ENCODE measurements around the gene IL7R. TPM values are rescaled to one million over a fixed set of nuclear protein-coding genes. Genes with fewer than 3 reads are reported as not detected.
A peak's percentile ranks its signal among the peaks of the same experiment; 100 is the strongest.

The IL7R gene
- total and polyA plus RNA-seq, 2 of the 4 experiments (the other 2 are of a cell fraction) = 40.7 to 71.7 TPM

DNA sequence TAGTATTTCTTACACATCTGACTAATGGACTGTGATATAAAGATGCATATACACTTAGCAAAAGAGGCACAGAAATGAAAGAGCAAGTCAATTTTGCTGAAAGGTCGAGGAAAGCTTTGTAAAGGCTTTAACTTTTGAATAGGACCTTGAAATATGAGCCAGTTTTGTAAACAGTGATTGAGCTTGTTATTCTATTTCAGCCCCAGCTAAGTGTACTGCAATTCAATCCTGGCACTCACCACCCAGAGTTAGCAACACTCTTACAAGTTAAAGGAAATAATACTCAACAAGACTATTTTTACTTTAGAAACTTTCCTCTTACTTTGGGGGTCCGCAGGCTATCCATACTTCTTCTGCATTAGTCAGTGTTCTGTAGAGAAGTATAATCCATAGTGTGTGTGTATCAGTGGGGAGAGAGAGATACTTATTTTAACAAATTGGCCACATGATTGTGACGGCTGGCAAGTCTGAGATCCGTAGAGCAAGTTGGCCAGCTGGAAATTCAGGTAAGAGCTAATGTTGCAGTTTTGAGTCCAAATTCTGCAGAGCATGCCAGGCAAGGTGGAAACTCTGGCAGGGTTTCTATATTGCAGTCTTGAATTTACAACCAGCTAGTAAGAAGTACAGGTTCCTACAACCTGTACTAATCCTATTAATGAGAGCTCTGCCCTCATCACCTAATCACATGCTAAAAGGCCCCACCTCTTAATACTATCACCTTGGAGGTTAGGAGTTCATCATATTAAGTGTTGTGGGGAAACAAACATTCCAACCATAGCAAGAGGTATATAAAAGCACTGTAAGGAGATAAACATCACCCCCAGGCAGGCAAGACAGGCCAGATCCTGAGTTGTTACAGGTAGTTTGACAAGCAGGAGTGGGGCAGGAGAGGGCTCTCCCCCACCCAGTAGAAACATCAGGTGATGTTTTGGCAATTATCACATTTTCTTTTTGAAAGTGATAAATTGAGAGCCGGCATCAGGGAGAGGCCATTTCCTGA is 33.6 kb downstream of the IL7R start:
- H2BK5ac ChIP-seq (ENCODE audit: low read depth, low read length, poor library complexity, severe bottlenecking) = peak overlapping the region; percentile 56
- in situ Hi-C loops (cut with MboI; ENCODE audit: low sequenced_read_pairs) (no loop called here), intact Hi-C loops (cut with micrococcal nuclease) (no loop called here), dilution Hi-C loops (cut with HindIII; ENCODE audit: low sequenced_read_pairs, unreplicated experiment) (no loop called here)
- no peaks in the 10 kb centered on the region for H3K27me3 ChIP-seq (ENCODE audit: control insufficient read depth, insufficient read depth, low read length)
- no peaks in the 10 kb centered on the region for H3K79me1 ChIP-seq (ENCODE audit: low read depth in 1 of 2, low read length in 2 of 2)
- ChIA-PET CTCF (interaction anchor here (0.5 kb wide), 1 partner anchor 229 kb away, joined by 3 read pairs; no protein-coding TSS in a partner anchor), POLR2A (ENCODE audit: unreplicated experiment) (no interaction called here)
- H3K4me2 ChIP-seq (ENCODE audit: low read depth, low read length) = peak overlapping the region; percentile 78
- ATAC-seq (ENCODE audit: low read depth) (peak; percentile 97), DNase-seq (peak; percentile 64)
- no peaks in the 10 kb centered on the region for H3K9me1 ChIP-seq (ENCODE audit: insufficient read depth, low read length)
- H4K20me1 ChIP-seq (ENCODE audit: insufficient read depth, low read length) = no peaks in the 10 kb centered on the region
- H3K4me3 ChIP-seq (ENCODE audit: insufficient read depth, low read depth, low read length) = no peak overlapping the region
- H3K4ac ChIP-seq (ENCODE audit: low read depth, low read length) = peak overlapping the region; percentile 38; the same call in 1 of the 2 replicates
- H4K91ac ChIP-seq (ENCODE audit: insufficient read depth, low read depth, low read length) = no peak overlapping the region; the same call in 1 of the 2 replicates
- H3K27ac ChIP-seq (ENCODE audit: insufficient read depth, low read length) = peak overlapping the region; percentile 40; the same call in 1 of the 2 replicates
- peak overlapping the region; percentile 17; the same call in 1 of the 2 replicates for H2BK20ac ChIP-seq (ENCODE audit: low read depth, low read length)
- no peaks in the 10 kb centered on the region for H3K36me3 ChIP-seq (ENCODE audit: control insufficient read depth, insufficient read depth, low read length)
- BruUV-seq (replicated peaks) = no TSS peak
- H2AK5ac ChIP-seq (ENCODE audit: low read depth, low read length) = peak overlapping the region; percentile 15; the same call in 1 of the 2 replicates
- H4K8ac ChIP-seq (ENCODE audit: low read depth in 2 of 2, low read length in 2 of 2) = peak overlapping the region; percentile 8 to 31; a peak in 3 of 4 replicates
- WGBS, 2 experiments (ENCODE audit: extremely low coverage in 2 of 2, insufficient read length in 1 of 2) = 88% methylated on average over 3 of the region's 5 CpGs; no CpG with 5 or more reads in 1 of the 2 experiments
- peak overlapping the region; percentile 46; the same call in 1 of the 3 replicates for H2BK15ac ChIP-seq (ENCODE audit: low read depth, low read length)
- no peaks in the 10 kb centered on the region for H3K9me3 ChIP-seq (ENCODE audit: control insufficient read depth, insufficient read depth, low read length)
- H4K5ac ChIP-seq (ENCODE audit: low read depth, low read length) = peak overlapping the region; percentile 61; the same call in 1 of the 2 replicates
- H3K4me1 ChIP-seq (ENCODE audit: control insufficient read depth, insufficient read depth, low read length) = peaks cover 8% of the 10 kb centered on the region
- no peak overlapping the region for H2AK9ac ChIP-seq (replicated peaks; ENCODE audit: low read depth, low read length, poor library complexity)
- H3K56ac ChIP-seq (ENCODE audit: extremely low read depth, insufficient read depth, low read length) = no peak overlapping the region
- H3K14ac ChIP-seq (replicated peaks; ENCODE audit: low read depth, low read length) = 0 out of 2 replicates have a peak overlapping the region, but pooled peaks have one; percentile 22
- H2BK120ac ChIP-seq (ENCODE audit: low read depth, low read length) = peak overlapping the region; percentile 29
- H3K9ac ChIP-seq (ENCODE audit: low read depth, low read length) = no peak overlapping the region
- H2AFZ ChIP-seq (replicated peaks; ENCODE audit: low read length, poor library complexity) = no peak overlapping the region
- H3K18ac ChIP-seq (ENCODE audit: low read depth, low read length) = peak overlapping the region; percentile 69; the same call in 1 of the 2 replicates
- no peak overlapping the region for H3K23ac ChIP-seq (ENCODE audit: low read depth, low read length)
- TF ChIP-seq FOS (IDR thresholded peaks at IDR 0.05; ENCODE audit: low read depth, low read length) (no peak), MXI1 (IDR thresholded peaks at IDR 0.05; ENCODE audit: borderline replicate concordance, low read depth, low read length) (no peak), SMC3 (IDR thresholded peaks at IDR 0.05; ENCODE audit: low read depth, low read length) (no peak), POLR2A (IDR thresholded peaks at IDR 0.05; ENCODE audit: low read depth, low read length) (no peak), USF2 (IDR thresholded peaks at IDR 0.05; ENCODE audit: low read depth, low read length) (no peak), CEBPB (IDR thresholded peaks at IDR 0.05; ENCODE audit: low read depth, low read length) (no peak), RFX5 (IDR thresholded peaks at IDR 0.05; ENCODE audit: low read depth, low read length) (no peak), NFE2L2 (IDR thresholded peaks at IDR 0.05; ENCODE audit: low read depth, low read length) (no peak), MAFK (IDR thresholded peaks at IDR 0.05; ENCODE audit: low read depth, low read length) (no peak), BHLHE40 (IDR thresholded peaks at IDR 0.05; ENCODE audit: low read depth, low read length) (no peak), RCOR1 (IDR thresholded peaks at IDR 0.05; ENCODE audit: insufficient replicate concordance, low read length) (no peak), MAZ (IDR thresholded peaks at IDR 0.05; ENCODE audit: borderline replicate concordance, low read depth, low read length) (no peak)
- TF ChIP-seq, protein P1, sequence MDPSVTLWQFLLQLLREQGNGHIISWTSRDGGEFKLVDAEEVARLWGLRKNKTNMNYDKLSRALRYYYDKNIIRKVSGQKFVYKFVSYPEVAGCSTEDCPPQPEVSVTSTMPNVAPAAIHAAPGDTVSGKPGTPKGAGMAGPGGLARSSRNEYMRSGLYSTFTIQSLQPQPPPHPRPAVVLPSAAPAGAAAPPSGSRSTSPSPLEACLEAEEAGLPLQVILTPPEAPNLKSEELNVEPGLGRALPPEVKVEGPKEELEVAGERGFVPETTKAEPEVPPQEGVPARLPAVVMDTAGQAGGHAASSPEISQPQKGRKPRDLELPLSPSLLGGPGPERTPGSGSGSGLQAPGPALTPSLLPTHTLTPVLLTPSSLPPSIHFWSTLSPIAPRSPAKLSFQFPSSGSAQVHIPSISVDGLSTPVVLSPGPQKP (IDR thresholded peaks at IDR 0.05; ENCODE audit: borderline replicate concordance, low read depth, low read length) = no peak
